Muscle layer of duodenum (tissue), 2 donors: Measurements from ENCODE around the gene CLUH.

ENCODE experiments used
- H3K27ac ChIP-seq: one replicate; pipeline ENCODE4 v1.7.0; 2013; ENCODE audit warnings: mild to moderate bottlenecking, low read length
- H3K27me3 ChIP-seq: one replicate; pipeline ENCODE4 v1.7.0; 2013; ENCODE audit warnings: low read depth, mild to moderate bottlenecking, control low read depth, low read length
- H3K36me3 ChIP-seq, 2 donors: one replicate each; pipeline ENCODE4 v1.7.0; 2013; ENCODE audit warnings: low read length in 2 of 2, control low read depth in 1 of 2, mild to moderate bottlenecking in 1 of 2; ENCODE audit not compliant: insufficient read depth in 2 of 2, control insufficient read depth in 1 of 2
- H3K4me1 ChIP-seq, 2 donors: one replicate each; pipeline ENCODE4 v1.7.0; 2013; ENCODE audit warnings: low read length in 2 of 2, mild to moderate bottlenecking in 2 of 2, control low read depth in 1 of 2, moderate library complexity in 1 of 2; ENCODE audit not compliant: insufficient read depth in 2 of 2, control insufficient read depth in 1 of 2
- H3K4me3 ChIP-seq, 2 donors: one replicate each; pipeline ENCODE4 v1.7.0; 2013; ENCODE audit warnings: low read length in 2 of 2, low read depth in 1 of 2, mild to moderate bottlenecking in 1 of 2
- H3K9me3 ChIP-seq, 2 donors: one replicate each; pipeline ENCODE4 v1.7.0; 2013; ENCODE audit warnings: low read length in 2 of 2, control low read depth in 1 of 2, mild to moderate bottlenecking in 1 of 2; ENCODE audit not compliant: control insufficient read depth in 1 of 2
- donor health status: healthy.

The CLUH gene

DNA sequence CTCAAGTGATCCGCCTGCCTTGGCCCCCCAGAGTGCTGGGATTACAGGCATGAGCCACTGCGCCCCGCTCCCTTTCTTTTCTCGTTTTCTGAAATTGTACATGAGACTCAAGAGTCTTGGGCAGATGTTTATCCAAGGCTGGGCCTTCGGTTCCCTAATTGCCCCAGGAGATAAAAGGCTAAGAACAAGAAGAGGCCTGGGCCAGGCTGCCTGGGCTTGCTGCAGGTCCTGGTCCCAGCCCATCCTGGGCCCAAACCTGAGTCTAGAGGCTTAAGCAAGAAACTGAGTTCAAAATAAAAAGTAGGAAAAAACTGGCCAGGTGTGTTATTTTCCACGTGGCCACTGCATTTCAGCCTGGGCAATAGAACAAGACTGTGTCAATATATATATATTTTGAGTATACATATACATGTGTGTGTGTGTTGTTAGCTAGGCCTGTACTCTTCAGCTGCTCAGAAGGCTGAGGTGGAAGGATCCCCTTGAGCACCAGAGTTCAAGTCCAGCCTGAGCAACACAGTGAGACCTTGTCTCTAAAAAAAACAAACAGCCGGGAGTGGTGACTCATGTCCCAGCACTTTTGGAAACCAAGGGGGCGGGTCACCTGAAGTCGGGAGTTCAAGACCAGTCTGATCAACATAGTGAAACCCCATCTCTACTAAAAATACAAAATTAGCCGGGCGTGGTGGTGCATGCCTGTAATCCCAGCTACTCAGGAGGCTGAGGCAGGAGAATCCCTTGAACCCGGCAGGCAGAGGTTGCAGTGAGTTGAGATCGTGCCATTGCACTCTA lies 6.8 kb upstream of the CLUH start:
- H3K9me3 ChIP-seq = no peaks in the 10 kb centered on the region
- no peak overlapping the region for H3K4me3 ChIP-seq
- H3K27ac ChIP-seq = no peak overlapping the region
- H3K36me3 ChIP-seq = no peaks in the 10 kb centered on the region
- no peaks in the 10 kb centered on the region for H3K4me1 ChIP-seq
- H3K27me3 ChIP-seq = no peaks in the 10 kb centered on the region

DNA sequence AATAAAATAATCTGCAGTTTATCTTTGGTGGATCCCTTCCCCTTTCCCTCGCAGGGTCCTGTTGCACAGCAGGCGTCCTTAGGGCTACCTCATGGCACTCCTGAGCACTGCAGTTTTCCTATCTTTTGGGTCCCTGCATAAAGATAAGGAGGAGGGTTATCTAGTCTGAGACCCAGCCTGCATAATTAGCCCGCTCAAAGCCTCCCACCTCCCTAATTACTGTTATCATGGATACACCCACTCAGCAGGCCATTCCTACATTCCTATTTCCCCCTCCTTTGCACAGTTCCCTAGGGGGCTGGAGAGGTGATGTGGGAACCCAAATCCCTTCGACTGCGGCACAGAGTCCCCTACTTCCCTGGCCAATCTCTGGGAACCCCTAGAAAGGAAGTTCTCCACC lies 5.1 kb upstream of the CLUH start:
- H3K4me1 ChIP-seq = peaks cover 3 to 5% of the 10 kb centered on the region in 2 donors
- no peak overlapping the region for H3K4me3 ChIP-seq
- no peaks in the 10 kb centered on the region for H3K9me3 ChIP-seq
- no peaks in the 10 kb centered on the region for H3K27me3 ChIP-seq
- no peaks in the 10 kb centered on the region for H3K36me3 ChIP-seq
- no peak overlapping the region for H3K27ac ChIP-seq

DNA sequence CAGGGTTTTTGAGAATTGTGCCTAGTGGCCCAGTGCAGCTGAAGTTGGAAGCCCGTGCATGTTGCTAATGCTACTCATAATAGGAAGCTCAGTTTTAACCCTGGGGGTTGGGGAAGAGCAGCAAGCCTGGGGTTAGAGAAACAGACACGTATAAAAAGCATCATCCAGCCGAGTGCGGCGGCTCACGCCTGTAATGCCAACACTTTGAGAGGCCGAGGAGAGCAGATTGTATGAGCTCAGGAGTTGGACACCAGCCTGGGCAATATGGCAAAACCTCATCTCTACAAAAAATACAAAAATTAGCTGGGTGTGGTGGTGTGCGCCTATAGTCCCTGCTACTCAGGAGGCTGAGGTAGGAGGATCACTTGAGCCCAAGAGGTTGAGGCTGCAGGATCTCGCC lies 2.3 kb upstream of the CLUH start:
- no peaks in the 10 kb centered on the region for H3K9me3 ChIP-seq
- H3K4me3 ChIP-seq = no peak overlapping the region
- H3K27ac ChIP-seq = no peak overlapping the region
- no peaks in the 10 kb centered on the region for H3K27me3 ChIP-seq
- H3K36me3 ChIP-seq = no peaks in the 10 kb centered on the region
- H3K4me1 ChIP-seq = peaks cover 16 to 25% of the 10 kb centered on the region in 2 donors

DNA sequence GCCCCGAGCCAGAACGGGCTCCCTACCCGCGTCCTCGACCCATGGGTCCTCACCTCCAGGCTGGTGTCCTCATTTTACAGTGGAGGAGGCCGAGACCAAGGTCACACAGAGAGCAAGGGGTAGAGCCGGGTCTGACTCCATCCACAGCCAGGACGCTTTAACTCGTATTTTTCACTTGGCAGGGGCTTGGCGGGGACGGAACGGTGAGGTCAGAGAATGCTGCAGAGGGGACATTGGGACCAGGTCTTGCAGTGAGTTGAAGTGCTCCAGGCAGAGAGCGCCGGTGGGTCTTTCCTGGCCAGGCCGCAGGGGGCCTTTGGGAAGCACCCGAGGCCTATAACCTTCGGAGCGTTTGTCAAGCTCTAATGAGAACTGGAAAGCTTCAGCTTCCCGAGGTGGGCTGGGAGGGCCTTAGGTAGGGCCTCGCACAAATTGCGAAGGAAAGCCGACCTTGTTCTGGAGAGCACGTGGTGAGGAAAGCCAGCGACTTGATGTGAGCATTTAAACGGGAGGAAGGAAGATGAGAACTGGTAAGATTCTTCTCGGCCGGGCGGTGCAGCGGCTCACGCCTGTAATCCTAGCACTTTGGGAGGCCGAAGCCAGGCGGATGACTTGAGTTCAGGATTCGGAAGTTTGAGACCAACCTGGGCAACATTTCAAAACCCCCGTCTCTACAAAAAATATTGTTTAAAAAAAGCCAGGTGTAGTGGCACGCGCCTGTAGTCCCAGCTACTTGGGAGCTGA lies 908 bp upstream of the CLUH start:
- Histone ChIP-seq H3K27ac (peak overlapping the region; percentile 84), H3K4me1 (peaks cover 16 to 39% of the 10 kb centered on the region in 2 donors)

DNA sequence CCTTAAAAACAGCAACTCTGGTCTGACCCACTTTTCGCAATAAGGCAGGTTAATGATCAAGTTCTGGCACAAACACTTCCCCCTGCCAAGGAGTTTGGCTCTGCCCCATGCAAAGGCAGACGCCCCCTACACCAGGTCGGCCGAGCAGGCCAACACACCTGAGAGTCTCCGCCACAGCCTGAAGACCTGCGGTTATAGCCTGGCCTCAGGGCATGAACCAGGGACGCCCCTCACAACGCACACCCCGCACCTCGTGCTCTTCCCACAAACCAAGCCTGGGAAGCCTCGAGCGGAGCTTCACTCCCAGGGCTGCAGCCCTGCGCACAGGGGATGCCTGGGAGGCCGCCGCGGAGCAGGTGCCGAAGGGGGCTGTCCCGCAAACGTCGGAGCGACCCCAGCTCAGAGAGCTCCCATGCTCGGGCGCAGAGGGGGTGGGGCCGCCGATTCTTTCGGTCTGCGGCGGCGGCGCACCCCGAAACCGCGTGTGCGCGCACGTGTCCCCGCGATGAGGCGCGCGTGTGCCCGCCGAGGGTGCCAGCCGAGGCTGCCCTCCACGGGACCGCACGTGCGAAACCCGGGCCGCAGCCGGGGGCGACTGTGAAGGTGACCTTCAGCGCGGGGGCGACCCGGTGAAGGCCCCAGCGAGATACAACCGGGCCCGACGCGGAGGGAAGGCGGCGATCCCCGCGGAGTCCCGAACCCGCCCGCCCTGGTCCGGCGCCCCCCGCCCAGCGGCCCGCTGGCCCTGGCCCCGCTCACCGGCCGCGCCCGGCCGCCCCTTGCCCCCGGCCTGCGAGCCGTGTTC lies 559 bp downstream of the CLUH start:
- Histone ChIP-seq H3K27me3 (no peaks in the 10 kb centered on the region), H3K4me1 (peaks cover 16 to 44% of the 10 kb centered on the region in 2 donors), H3K27ac (peak overlapping the region; percentile 53), H3K4me3 (peak overlapping the region; percentile 86 to 99), H3K9me3 (no peaks in the 10 kb centered on the region), H3K36me3 (no peaks in the 10 kb centered on the region)

More for the DNA sequence above, 908 bp upstream of the CLUH start:
- H3K4me3 ChIP-seq = peak overlapping the region; percentile 75 to 99
- H3K27me3 ChIP-seq = no peaks in the 10 kb centered on the region
- no peaks in the 10 kb centered on the region for H3K9me3 ChIP-seq
- H3K36me3 ChIP-seq = no peaks in the 10 kb centered on the region

DNA sequence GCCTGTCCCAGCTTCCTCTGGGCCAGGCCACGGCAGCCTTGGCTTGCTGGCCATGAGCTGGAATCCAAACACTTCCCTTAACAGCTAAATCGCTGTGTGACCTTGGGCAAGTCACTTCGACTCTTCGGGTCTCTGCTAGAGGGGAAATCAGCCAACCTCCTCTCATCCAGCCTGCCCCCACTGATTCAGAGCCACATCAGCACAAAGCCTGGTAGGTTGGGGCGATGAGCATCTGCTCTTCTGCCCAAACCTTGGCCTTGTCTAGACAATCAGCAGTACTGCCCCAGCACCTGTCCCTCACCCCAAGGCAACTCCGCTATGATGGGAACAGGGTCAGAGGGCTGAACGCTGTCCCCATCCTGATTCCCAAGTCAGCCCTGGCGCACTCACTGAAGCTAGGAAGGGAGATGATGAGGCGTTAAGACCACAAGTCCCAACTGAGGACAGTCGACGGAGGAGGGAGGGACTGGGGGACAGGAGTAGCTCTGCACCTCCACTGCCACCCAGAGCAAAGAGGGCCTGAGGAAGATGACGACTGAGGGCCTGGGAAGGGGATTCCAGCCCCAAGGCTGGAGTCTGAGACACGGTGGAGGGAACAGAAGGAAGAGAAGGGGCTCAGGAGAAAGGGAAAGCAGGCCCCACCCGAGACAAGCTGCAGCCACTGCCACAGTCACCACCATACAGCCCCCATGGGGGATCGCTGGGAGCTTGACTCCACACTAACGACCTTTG lies 1.3 kb downstream of the CLUH start:
- peaks cover 16 to 50% of the 10 kb centered on the region in 2 donors for H3K4me1 ChIP-seq
- H3K27me3 ChIP-seq = no peaks in the 10 kb centered on the region
- H3K27ac ChIP-seq = peak overlapping the region; percentile 53
- H3K36me3 ChIP-seq = no peaks in the 10 kb centered on the region
- H3K9me3 ChIP-seq = no peaks in the 10 kb centered on the region
- peak overlapping the region; percentile 86 to 99 for H3K4me3 ChIP-seq

DNA sequence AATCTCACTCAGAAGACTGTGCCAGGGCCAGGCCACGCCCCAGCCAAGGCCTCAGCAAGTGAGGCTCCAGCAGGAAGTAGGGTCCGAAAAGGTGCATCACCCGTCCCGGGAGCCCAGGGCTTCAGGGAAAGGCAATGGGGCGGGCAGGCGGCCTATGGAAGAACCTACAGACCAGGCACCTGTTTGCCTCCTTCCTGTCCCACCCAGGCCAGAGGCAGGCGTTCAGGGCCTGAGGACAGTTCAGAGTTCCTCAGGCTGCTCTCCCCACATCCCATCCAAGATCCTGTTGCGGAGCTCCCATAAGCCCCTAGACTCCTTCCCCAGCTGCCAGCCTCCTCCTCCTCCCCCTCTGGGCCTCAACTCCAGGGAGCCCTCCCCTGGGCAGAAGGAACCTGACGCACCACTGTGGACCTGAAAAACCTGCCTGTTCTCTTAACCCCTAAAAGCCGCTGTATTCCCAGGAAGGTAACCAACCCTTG lies 2.3 kb downstream of the CLUH start:
- Histone ChIP-seq H3K4me1 (peaks cover 16 to 50% of the 10 kb centered on the region in 2 donors), H3K27ac (peak overlapping the region; percentile 53), H3K4me3 (peak overlapping the region in 1 of 2 donors; percentile 86), H3K9me3 (no peaks in the 10 kb centered on the region), H3K36me3 (peaks cover 0 to 4% of the 10 kb centered on the region in 2 donors), H3K27me3 (no peaks in the 10 kb centered on the region)

DNA sequence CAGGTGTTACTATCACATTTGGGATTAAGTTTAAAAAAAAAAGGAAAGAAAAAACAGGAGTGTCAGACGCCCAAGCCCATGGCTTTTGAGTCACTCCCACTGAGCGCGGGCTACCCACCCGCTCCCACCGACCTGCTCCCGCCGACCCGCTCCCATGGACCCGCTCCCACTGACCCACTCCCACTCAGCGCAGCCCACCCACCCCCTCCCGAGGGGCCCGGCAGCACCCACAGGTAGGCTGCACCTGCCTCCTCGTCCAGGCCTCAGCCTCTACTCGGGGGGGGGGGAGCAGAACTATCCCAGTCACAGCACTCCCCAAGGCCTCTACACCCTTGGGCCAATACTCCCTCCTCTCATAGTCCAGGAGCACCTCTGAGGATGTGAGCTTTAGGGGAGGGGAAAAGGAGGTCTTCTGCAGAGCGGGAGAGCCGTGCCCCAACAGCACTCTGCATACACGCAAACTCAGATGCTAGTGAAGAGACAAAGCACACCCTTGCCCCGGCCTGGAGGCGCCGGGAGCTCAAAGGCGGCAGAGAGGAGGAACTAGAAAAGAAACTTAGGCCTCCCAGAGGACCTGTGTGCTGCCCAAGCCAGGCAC lies 2.9 kb downstream of the CLUH start:
- H3K4me1 ChIP-seq = peaks cover 16 to 50% of the 10 kb centered on the region in 2 donors
- peak overlapping the region; percentile 53 for H3K27ac ChIP-seq
- H3K36me3 ChIP-seq = peaks cover 0 to 10% of the 10 kb centered on the region in 2 donors
- H3K9me3 ChIP-seq = no peaks in the 10 kb centered on the region
- peak overlapping the region in 1 of 2 donors; percentile 21 for H3K4me3 ChIP-seq
- no peaks in the 10 kb centered on the region for H3K27me3 ChIP-seq

DNA sequence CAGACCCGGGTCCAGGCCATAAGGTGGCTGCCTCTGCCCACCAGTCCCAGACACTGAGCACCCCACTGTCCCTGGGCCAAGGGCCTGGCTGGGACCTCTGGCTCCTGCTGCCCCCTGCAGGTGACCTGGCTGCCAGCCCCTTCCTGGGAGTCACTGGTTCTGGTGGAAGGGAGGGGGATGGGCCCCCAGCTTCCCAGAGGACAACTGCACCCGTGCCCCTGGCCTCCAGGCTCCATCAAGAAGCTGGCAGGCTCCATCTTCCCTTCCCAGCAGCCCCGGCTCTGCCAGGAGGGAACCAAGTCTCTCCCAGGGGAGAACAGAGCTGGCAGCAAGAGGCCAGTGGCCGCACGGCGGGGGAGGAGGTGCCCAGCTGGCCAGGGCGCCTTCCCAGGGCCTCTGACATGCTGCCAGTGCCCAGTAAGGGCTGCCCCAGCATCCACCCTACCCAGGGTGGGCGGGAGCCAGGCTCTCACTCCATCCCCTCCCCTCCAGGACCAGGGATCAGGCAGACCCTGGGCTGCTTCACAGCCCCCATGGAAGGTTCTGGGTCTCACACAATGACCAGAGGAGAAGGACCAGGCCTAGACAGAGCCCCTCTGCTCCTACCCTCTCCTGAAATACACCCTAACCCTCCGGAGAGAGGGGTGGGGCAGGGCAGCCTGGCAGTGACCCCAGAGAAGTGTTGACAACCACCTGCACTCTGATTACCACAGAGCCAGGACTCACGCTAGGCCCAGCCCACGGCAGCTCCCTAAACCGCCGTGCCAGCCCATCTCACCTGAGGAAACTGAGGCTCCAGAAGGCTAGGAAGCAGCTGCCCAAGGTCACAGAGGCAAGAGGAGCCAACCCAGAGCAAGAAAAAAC lies 3.6 kb downstream of the CLUH start:
- H3K9me3 ChIP-seq = no peaks in the 10 kb centered on the region
- peaks cover 16 to 50% of the 10 kb centered on the region in 2 donors for H3K4me1 ChIP-seq
- H3K27me3 ChIP-seq = no peaks in the 10 kb centered on the region
- no peak overlapping the region for H3K4me3 ChIP-seq
- H3K27ac ChIP-seq = no peak overlapping the region
- H3K36me3 ChIP-seq = peaks cover 0 to 17% of the 10 kb centered on the region in 2 donors
